IPS-18a (cell line): ENCODE results near the gene ZEB1.
"Not testable (repeated sequence)": the region's sequence is repeated elsewhere in the genome, so short reads cannot be mapped to it uniquely, and the experiment has no call there.

ENCODE experiments used
- H3K27ac ChIP-seq: one replicate; pipeline ENCODE4 v1.5.1; 2013; ENCODE audit warnings: low read length
- H3K27me3 ChIP-seq: one replicate; pipeline ENCODE4 v1.6.1; 2013; ENCODE audit warnings: mild to moderate bottlenecking, low read length; ENCODE audit not compliant: control insufficient read depth, insufficient read depth
- H3K36me3 ChIP-seq: one replicate; pipeline ENCODE4 v1.6.1; 2013; ENCODE audit warnings: low read depth, low read length; ENCODE audit not compliant: control insufficient read depth
- H3K4me1 ChIP-seq: one replicate; pipeline ENCODE4 v1.6.1; 2013; ENCODE audit warnings: low read depth, low read length; ENCODE audit not compliant: control insufficient read depth
- H3K4me3 ChIP-seq: one replicate; pipeline ENCODE4 v1.5.1; 2013; ENCODE audit warnings: low read length
- H3K9ac ChIP-seq: one replicate; pipeline ENCODE4 v1.6.1; 2013; ENCODE audit warnings: mild to moderate bottlenecking, low read length, moderate library complexity
- H3K9me3 ChIP-seq: one replicate; pipeline ENCODE4 v1.6.1; 2013; ENCODE audit warnings: low read depth, low read length; ENCODE audit not compliant: control insufficient read depth

ZEB1 gene

GRCh38 chr10:31401287-31401686, 82.3 kb downstream of the ZEB1 start:
- H3K9ac ChIP-seq: no peak overlapping the region
- no peaks in the 10 kb centered on the region for H3K9me3 ChIP-seq
- no peaks in the 10 kb centered on the region for H3K36me3 ChIP-seq
- H3K27me3 ChIP-seq: no peaks in the 10 kb centered on the region
- no peaks in the 10 kb centered on the region for H3K4me1 ChIP-seq
- H3K4me3 ChIP-seq: no peak overlapping the region
- H3K27ac ChIP-seq: no peak overlapping the region

- Histone ChIP-seq H3K36me3 (no peaks in the 10 kb centered on the region), H3K9ac (no peak overlapping the region), H3K9me3 (no peaks in the 10 kb centered on the region), H3K4me1 (no peaks in the 10 kb centered on the region), H3K4me3 (no peak overlapping the region), H3K27me3 (no peaks in the 10 kb centered on the region), H3K27ac (no peak overlapping the region)
Measured at GRCh38 chr10:31404640-31405039, 85.6 kb downstream of the ZEB1 start.

- not testable (repeated sequence) for H3K4me1 ChIP-seq, H3K9ac ChIP-seq, H3K36me3 ChIP-seq, H3K27me3 ChIP-seq, H3K9me3 ChIP-seq, H3K27ac ChIP-seq, H3K4me3 ChIP-seq
Measured at GRCh38 chr10:31405829-31406228, 86.8 kb downstream of the ZEB1 start.

- not testable (repeated sequence) for H3K4me3 ChIP-seq, H3K9ac ChIP-seq, H3K36me3 ChIP-seq, H3K9me3 ChIP-seq, H3K27me3 ChIP-seq, H3K27ac ChIP-seq, H3K4me1 ChIP-seq
Measured at GRCh38 chr10:31412397-31412796, 93.4 kb downstream of the ZEB1 start.

GRCh38 chr10:31413325-31413724, 94.3 kb downstream of the ZEB1 start:
- H3K27ac ChIP-seq: no peak overlapping the region
- no peak overlapping the region for H3K9ac ChIP-seq
- H3K4me1 ChIP-seq: no peaks in the 10 kb centered on the region
- no peaks in the 10 kb centered on the region for H3K36me3 ChIP-seq
- H3K4me3 ChIP-seq: no peak overlapping the region
- no peaks in the 10 kb centered on the region for H3K27me3 ChIP-seq
- H3K9me3 ChIP-seq: peaks cover 3% of the 10 kb centered on the region

- Histone ChIP-seq H3K4me1 (no peaks in the 10 kb centered on the region), H3K27me3 (no peaks in the 10 kb centered on the region), H3K9ac (no peak overlapping the region), H3K4me3 (no peak overlapping the region), H3K27ac (no peak overlapping the region), H3K9me3 (no peaks in the 10 kb centered on the region), H3K36me3 (no peaks in the 10 kb centered on the region)
Measured at GRCh38 chr10:31418481-31418880, 99.5 kb downstream of the ZEB1 start.

- no peaks in the 10 kb centered on the region for H3K4me1 ChIP-seq
- H3K36me3 ChIP-seq: no peaks in the 10 kb centered on the region
- no peaks in the 10 kb centered on the region for H3K27me3 ChIP-seq
- no peak overlapping the region for H3K27ac ChIP-seq
- no peak overlapping the region for H3K9ac ChIP-seq
- no peaks in the 10 kb centered on the region for H3K9me3 ChIP-seq
- H3K4me3 ChIP-seq: no peak overlapping the region
Measured at GRCh38 chr10:31419394-31420063, 100.5 kb downstream of the ZEB1 start.

- Histone ChIP-seq H3K27ac (no peak overlapping the region), H3K9ac (no peak overlapping the region), H3K4me3 (no peak overlapping the region), H3K27me3 (no peaks in the 10 kb centered on the region), H3K36me3 (no peaks in the 10 kb centered on the region), H3K9me3 (no peaks in the 10 kb centered on the region), H3K4me1 (no peaks in the 10 kb centered on the region)
Measured at GRCh38 chr10:31421322-31421721, 102.3 kb downstream of the ZEB1 start.

- Histone ChIP-seq H3K9me3 (no peaks in the 10 kb centered on the region), H3K27me3 (no peaks in the 10 kb centered on the region), H3K9ac (no peak overlapping the region), H3K4me1 (no peaks in the 10 kb centered on the region), H3K4me3 (no peak overlapping the region), H3K36me3 (no peaks in the 10 kb centered on the region), H3K27ac (no peak overlapping the region)
Measured at GRCh38 chr10:31422634-31423033, 103.6 kb downstream of the ZEB1 start.

- no peaks in the 10 kb centered on the region for H3K27me3 ChIP-seq
- no peaks in the 10 kb centered on the region for H3K36me3 ChIP-seq
- H3K4me3 ChIP-seq: no peak overlapping the region
- H3K9me3 ChIP-seq: no peaks in the 10 kb centered on the region
- H3K27ac ChIP-seq: no peak overlapping the region
- no peaks in the 10 kb centered on the region for H3K4me1 ChIP-seq
- no peak overlapping the region for H3K9ac ChIP-seq
Measured at GRCh38 chr10:31424473-31424872, 105.5 kb downstream of the ZEB1 start.

- H3K9me3 ChIP-seq: no peaks in the 10 kb centered on the region
- no peak overlapping the region for H3K27ac ChIP-seq
- no peak overlapping the region for H3K9ac ChIP-seq
- H3K4me1 ChIP-seq: no peaks in the 10 kb centered on the region
- no peak overlapping the region for H3K4me3 ChIP-seq
- H3K27me3 ChIP-seq: no peaks in the 10 kb centered on the region
- no peaks in the 10 kb centered on the region for H3K36me3 ChIP-seq
Measured at GRCh38 chr10:31426401-31426800, 107.4 kb downstream of the ZEB1 start.

GRCh38 chr10:31427334-31427733, 108.3 kb downstream of the ZEB1 start:
- not testable (repeated sequence) for H3K27me3 ChIP-seq, H3K9ac ChIP-seq, H3K27ac ChIP-seq, H3K4me3 ChIP-seq, H3K36me3 ChIP-seq, H3K9me3 ChIP-seq, H3K4me1 ChIP-seq
